Stimulated activated naive B cell treated with anti-CD40 and anti-IgM and Interleukin-4, amounts not matched to agents 10 μg/mL and 1 μg/mL and 100 μg/mL, for 72 hours (primary cell): ENCODE measurements around the gene CYP2W1.
"Not testable (repeated sequence)": the region's sequence is repeated elsewhere in the genome, so short reads cannot be mapped to it uniquely, and the experiment has no call there.

ENCODE experiments used
- ATAC-seq, 2 donors: fragments of 150-1000 bp; cut with Tn5 transposase; replicated peaks; 2 replicates each; pipeline ENCODE4 v1.10.0; 2021; ENCODE audit warnings: moderate library complexity in 1 of 2
- DNase-seq: peaks from one replicate; pipeline ENCODE4 v3.0.0; 2021
- H3K27ac Mint-ChIP-seq: one replicate; pipeline ENCODE4 v1.8.0; 2022; ENCODE audit warnings: mild to moderate bottlenecking, mixed read lengths
- H3K27me3 Mint-ChIP-seq, 2 donors: one replicate each; pipeline ENCODE4 v1.8.0; 2022; ENCODE audit warnings: mixed read lengths in 2 of 2
- H3K36me3 Mint-ChIP-seq, 2 donors: one replicate each; pipeline ENCODE4 v1.8.0; 2022; ENCODE audit warnings: mixed read lengths in 2 of 2, mild to moderate bottlenecking in 1 of 2
- H3K4me1 Mint-ChIP-seq, 2 donors: one replicate each; pipeline ENCODE4 v1.8.0; 2022; ENCODE audit warnings: mixed read lengths in 2 of 2, mild to moderate bottlenecking in 1 of 2
- H3K4me3 Mint-ChIP-seq, 2 donors: one replicate each; pipeline ENCODE4 v1.8.0; 2022; ENCODE audit warnings: mild to moderate bottlenecking in 2 of 2, mixed read lengths in 2 of 2, moderate library complexity in 1 of 2
- H3K9me3 Mint-ChIP-seq, 2 donors: one replicate each; pipeline ENCODE4 v1.8.0; 2022; ENCODE audit warnings: mixed read lengths in 2 of 2, mild to moderate bottlenecking in 1 of 2

Gene CYP2W1

DNA sequence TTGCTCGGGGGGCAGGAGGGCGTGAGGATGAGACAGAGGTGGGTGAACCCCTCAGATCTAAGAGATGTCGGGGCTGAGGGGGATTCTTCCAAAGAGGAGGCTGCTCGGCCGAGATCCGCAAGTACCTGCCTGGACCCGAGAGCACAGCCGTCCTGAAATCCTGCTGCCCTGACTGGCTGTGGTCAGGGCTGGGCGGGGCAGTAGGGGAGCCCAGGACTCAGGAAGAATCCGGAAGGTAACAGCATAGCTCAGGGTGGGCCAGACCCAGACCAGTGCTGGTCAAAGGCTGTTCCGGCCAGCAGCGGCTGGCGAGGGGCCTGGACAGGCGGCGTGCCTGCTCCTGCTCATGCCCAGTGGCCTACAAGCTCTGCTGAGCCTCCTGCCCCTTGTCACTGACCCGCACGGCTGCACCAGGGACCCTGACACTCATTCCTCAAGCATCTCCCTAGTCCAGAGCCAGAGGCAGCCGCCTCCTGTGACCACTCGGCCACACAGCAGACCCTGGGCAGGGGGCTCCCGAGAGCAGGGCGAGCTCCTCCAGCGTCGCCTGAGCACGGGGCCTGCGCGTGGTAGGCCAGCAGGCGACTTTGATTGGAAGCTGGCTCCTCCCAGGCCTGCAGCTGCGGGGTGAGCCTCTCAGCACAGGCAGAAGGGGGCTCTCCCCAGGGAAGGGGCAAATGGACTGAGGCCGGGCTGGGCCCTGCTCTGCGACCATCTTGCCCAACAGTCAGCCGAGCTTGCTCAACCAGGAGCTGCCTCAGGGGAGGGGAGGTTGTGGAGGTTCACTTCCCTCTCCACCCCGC lies 25.4 kb upstream of the CYP2W1 start:
- DNase-seq = no peak
- H3K9me3 Mint-ChIP-seq = peaks cover 0 to 1% of the 10 kb centered on the region in 2 donors
- peaks cover 16 to 19% of the 10 kb centered on the region in 2 donors for H3K27me3 Mint-ChIP-seq
- peaks cover 0 to 7% of the 10 kb centered on the region in 2 donors for H3K4me1 Mint-ChIP-seq
- H3K27ac Mint-ChIP-seq = no peak overlapping the region
- ATAC-seq = no peak
- H3K4me3 Mint-ChIP-seq = no peak overlapping the region
- H3K36me3 Mint-ChIP-seq = peaks cover under 1 to 1% of the 10 kb centered on the region in 2 donors

DNA sequence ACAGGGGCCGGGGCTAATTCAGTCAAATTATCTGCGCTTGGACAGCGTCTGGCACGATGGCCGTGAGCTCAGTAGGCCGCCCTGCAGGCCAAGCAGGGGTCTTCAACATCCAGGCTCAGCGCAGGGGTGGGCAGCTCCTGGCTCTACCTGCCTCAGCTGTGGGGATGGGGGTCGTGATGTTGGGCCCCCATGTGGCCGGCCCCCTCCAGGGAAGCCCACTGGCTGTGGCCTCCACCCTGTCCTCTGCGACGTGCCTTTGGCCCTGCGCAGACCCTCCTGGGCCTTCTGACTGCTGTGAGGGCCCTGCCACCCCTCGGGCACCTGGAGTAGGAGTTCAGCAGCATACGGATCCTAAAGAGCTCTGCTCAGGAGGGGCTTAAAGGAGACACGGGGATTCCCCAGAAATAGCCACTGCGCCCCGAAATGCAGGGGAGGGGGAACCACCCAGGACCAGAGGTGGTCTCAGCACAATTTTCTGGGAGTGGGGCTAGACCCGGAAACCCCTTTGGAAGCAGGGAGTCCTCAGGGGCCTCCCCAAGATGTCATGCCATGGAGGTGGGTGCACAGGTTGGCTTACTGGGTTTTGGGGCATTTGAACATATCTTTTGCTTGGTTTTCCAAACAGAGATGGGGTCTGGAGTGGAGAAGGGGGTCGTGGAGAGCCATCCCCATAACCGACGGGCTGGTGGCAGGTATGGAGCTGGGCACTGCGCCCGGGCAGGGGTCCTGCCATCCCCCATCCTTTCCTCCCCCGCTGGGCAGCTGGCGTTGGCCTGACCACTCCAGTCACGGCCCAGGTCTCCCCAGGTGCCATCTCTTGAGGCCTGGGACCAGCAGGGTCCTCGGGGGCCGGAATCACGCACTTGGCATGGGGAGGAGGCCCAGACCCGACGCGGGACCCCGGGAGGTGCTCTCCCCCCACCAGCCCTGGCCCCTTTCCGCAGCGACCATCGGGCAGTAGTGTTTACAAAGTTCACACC lies 24.5 kb upstream of the CYP2W1 start:
- peaks cover 0 to 1% of the 10 kb centered on the region in 2 donors for H3K36me3 Mint-ChIP-seq
- H3K27me3 Mint-ChIP-seq = peaks cover 16 to 24% of the 10 kb centered on the region in 2 donors
- no peak overlapping the region for H3K4me3 Mint-ChIP-seq
- peaks cover 0 to 1% of the 10 kb centered on the region in 2 donors for H3K9me3 Mint-ChIP-seq
- H3K27ac Mint-ChIP-seq = no peak overlapping the region
- DNase-seq = no peak
- H3K4me1 Mint-ChIP-seq = peaks cover 6 to 8% of the 10 kb centered on the region in 2 donors
- no peak for ATAC-seq

DNA sequence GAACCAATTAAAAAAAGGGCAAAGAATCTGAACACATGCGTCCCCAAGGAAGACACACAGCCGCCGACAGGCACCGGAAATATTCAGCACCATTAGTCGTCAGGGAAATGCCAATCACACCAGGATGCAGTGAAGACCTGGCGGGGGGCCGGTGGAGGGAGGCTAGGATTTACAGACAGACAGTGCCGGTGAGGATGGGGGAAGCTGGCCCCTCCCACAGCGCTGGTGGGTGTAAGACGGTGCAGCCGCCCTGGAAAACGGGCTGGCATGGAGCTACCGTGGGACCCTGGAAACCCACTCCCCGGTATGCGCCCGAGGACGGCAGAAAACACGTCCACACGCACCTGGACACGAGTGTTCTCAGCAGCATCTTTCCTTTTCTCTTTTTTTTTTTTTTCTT lies 23.7 kb upstream of the CYP2W1 start:
- Mint-ChIP-seq H3K9me3 (peaks cover 0 to 1% of the 10 kb centered on the region in 2 donors), H3K4me3 (no peak overlapping the region), H3K27me3 (peaks cover 16 to 28% of the 10 kb centered on the region in 2 donors), H3K4me1 (peaks cover 10 to 12% of the 10 kb centered on the region in 2 donors), H3K36me3 (peaks cover 0 to 3% of the 10 kb centered on the region in 2 donors), H3K27ac (no peak overlapping the region)
- no peak for ATAC-seq
- no peak for DNase-seq

DNA sequence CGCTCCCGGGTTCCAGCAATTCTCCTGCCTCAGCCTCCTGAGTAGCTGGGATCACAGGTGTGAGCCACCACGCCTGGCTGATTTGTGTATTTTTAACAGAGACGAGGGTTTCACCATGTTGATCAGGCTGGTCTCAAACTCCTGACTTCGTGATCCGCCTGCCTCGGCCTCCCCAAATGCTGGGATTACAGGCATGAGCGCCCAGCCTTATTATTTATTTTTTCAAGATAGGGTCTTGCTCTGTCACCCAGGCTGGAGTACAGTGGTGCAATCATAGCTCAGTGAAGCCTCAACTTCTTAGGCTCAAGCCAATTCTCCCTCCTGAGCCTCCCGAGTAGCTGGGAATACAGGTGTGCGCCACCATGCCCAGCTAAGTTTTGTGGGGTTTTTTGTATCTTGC lies 23.2 kb upstream of the CYP2W1 start:
- not testable (repeated sequence) for H3K36me3 Mint-ChIP-seq, H3K9me3 Mint-ChIP-seq, H3K4me3 Mint-ChIP-seq, H3K27ac Mint-ChIP-seq, ATAC-seq, DNase-seq
- peaks cover 11 to 17% of the 10 kb centered on the region in 2 donors for H3K4me1 Mint-ChIP-seq
- peaks cover 16 to 28% of the 10 kb centered on the region in 2 donors for H3K27me3 Mint-ChIP-seq

DNA sequence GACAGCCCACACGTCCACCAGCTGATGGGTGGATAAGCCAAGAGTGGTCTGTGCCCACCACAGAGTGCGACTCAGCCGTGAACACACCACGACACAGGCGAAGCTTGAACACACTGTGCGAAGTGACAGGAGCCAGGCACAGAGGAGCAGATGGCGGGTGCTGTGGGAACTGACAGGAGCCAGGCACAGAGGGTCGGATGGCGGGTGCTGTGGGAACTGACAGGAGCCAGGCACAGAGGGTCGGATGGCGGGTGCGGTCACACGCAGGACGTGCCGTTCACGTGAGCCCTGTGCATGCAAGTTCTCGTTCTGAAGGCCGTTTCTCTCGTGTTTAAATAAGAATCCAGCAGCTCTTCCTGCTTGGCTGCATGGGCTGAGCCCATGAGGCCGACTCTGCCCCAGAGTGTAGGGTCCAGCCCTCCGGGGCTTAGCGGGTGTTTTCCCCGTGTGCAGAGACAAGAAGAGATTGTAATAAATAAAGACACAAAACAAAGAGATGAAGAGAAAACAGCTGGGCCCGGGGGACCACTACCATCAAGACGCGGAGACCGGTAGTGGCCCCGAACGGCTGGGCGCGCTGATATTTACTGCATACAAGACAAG lies 22.6 kb upstream of the CYP2W1 start:
- ATAC-seq = no peak
- Mint-ChIP-seq H3K27ac (no peak overlapping the region), H3K9me3 (peaks cover 0 to 1% of the 10 kb centered on the region in 2 donors), H3K4me1 (peaks cover 12 to 23% of the 10 kb centered on the region in 2 donors), H3K27me3 (peaks cover 16 to 23% of the 10 kb centered on the region in 2 donors), H3K36me3 (peaks cover 3% of the 10 kb centered on the region in 2 donors), H3K4me3 (no peak overlapping the region)
- no peak for DNase-seq

DNA sequence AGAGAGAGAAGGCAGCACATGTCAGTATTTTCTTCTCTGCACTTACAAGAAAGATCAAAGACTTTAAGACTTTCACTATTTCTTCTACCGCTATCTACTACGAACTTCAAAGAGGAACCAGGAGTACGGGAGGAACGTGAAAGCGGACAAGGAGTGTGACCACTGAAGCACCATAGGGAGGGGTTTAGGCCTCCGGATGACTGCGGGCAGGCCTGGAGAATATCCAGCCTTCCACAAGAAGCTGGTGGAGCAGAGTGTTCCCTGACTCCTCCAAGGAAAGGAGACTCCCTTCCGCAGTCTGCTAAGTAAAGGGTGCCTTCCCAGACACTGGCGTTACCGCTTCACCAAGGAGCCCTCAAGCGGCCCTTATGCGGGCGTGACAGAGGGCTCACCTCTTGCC lies 22.0 kb upstream of the CYP2W1 start:
- not testable (repeated sequence) for H3K4me3 Mint-ChIP-seq, ATAC-seq, H3K36me3 Mint-ChIP-seq, H3K27ac Mint-ChIP-seq, DNase-seq, H3K9me3 Mint-ChIP-seq
- Mint-ChIP-seq H3K27me3 (peaks cover 14 to 21% of the 10 kb centered on the region in 2 donors), H3K4me1 (peaks cover 13 to 29% of the 10 kb centered on the region in 2 donors)

DNA sequence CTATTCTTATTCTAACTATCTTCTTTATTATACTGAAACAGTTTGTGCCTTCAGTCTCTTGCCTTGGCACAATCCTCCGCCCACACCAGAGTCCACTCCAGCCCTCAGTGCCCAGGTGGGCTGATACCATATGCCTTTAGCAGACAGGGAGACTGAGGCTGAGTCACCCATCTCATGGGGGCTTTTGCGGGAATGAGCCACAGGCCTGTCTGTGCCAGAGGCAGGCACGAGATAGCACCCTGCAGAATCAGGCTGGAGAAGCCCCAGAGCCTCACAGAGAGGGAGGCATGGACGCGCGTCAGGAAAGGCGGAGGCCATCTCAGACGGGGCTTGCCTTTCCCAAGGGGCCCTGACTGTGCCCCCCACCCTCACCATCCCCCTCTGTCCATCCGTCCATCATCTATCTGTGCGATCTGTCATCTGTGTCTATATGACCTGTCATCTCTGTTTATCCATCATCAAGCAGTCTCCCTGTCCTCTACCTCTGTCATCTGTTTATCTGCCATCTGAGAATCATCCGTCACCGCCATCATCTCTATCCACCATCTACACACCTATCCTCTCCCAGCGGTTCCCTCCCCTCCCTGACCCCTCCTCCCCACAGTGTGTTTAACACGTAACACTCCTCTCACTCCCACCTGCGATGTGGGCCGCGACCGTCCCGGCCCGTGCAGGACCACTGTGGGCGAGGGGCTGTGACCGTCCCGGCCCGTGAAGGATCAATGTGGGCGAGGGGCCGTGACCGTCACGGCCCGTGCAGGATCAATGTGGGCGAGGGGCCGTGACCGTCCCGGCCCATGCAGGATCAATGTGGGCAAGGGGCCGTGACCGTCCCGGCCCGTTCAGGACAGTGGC lies 21.2 kb upstream of the CYP2W1 start:
- DNase-seq = no peak
- Mint-ChIP-seq H3K4me3 (no peak overlapping the region), H3K27me3 (peaks cover 11 to 18% of the 10 kb centered on the region in 2 donors), H3K9me3 (peaks cover 0 to 1% of the 10 kb centered on the region in 2 donors), H3K4me1 (peaks cover 19 to 37% of the 10 kb centered on the region in 2 donors), H3K27ac (peak overlapping the region; percentile 52), H3K36me3 (peaks cover 8 to 11% of the 10 kb centered on the region in 2 donors)
- ATAC-seq = no peak

DNA sequence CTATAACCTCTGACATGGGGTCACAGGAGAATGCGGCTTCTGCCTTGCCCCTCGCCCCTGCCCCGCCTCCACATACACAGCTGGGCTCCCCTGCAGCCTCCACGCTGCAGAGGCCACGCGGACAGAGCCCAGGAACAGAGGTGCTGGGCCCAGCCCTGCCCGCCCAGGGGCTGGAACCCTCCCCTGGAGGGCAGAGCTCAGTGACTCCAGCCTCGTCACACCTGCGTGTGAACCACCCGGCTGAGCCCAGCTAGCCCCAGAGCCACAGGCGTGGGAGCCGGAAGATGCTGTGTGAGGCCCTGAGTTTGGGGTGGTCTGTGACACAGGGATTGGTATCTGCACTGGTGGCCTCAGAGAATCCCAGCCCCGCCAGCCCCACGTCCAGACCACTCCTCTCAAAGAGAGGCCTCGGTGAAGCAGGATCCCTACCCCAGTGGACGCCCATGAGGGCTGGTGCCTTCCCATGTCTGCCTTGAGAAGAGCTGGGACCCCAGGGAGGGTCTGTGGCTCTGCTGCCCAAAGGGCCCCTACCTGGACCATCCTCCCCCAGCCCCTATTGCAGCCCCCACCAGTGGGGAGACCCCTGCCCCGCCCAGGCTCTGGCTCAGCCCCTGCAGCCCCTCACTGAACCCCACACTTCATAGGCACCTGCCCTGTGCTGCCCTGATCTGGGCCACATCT lies 20.4 kb upstream of the CYP2W1 start:
- ATAC-seq (no peak), DNase-seq (no peak)
- H3K27ac Mint-ChIP-seq = no peak overlapping the region
- no peak overlapping the region for H3K4me3 Mint-ChIP-seq
- H3K27me3 Mint-ChIP-seq = peaks cover 8 to 18% of the 10 kb centered on the region in 2 donors
- peaks cover 22 to 41% of the 10 kb centered on the region in 2 donors for H3K4me1 Mint-ChIP-seq
- peaks cover 0 to 1% of the 10 kb centered on the region in 2 donors for H3K9me3 Mint-ChIP-seq
- H3K36me3 Mint-ChIP-seq = peaks cover 14 to 18% of the 10 kb centered on the region in 2 donors

DNA sequence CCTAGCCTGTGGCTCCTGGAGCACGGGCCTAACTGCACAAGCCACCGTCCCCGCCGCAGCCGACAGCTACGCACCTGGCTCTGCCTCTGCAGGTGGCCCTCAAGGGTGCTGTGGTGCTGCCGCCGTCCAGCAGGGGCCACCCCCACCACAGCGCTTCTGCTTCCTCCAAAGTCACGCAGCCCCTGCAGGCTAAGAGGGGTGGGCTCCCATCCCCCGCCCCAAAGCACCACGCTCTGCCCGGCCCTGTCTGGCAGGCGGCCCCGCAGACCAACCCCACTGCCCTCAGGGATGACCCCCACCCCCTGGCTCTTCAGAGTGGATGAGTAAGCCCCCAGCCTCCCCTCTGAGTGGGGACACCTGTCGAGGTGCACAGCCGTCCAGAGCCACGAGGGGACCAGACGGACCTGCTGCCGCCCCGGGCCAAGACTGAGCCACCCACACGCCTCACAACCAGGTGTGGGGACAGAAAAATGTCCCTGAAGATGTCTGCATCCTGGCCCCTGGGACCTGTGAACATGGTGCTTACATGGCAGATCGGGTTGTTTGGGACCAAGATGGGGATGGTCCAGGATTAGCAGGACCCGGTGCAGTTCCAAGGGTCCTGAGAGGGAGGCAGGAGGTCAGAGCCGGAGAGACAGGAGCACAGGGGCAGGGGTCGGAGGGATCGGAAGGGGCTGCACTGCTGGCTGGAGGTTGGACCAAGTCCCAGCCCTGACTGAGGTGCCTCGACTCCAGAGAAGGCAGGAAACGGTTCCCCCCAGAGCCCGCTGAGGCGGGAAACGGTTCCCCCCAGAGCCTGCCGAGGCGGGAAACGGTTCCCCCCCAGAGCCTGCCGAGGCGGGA lies 19.5 kb upstream of the CYP2W1 start:
- DNase-seq (no peak), ATAC-seq (peak; percentile 7 to 61)
- H3K36me3 Mint-ChIP-seq = peaks cover 21 to 26% of the 10 kb centered on the region in 2 donors
- H3K27me3 Mint-ChIP-seq = peaks cover 8 to 18% of the 10 kb centered on the region in 2 donors
- H3K4me3 Mint-ChIP-seq = no peak overlapping the region
- peaks cover 0 to 1% of the 10 kb centered on the region in 2 donors for H3K9me3 Mint-ChIP-seq
- H3K4me1 Mint-ChIP-seq = peaks cover 24 to 48% of the 10 kb centered on the region in 2 donors
- H3K27ac Mint-ChIP-seq = peak overlapping the region; percentile 26

DNA sequence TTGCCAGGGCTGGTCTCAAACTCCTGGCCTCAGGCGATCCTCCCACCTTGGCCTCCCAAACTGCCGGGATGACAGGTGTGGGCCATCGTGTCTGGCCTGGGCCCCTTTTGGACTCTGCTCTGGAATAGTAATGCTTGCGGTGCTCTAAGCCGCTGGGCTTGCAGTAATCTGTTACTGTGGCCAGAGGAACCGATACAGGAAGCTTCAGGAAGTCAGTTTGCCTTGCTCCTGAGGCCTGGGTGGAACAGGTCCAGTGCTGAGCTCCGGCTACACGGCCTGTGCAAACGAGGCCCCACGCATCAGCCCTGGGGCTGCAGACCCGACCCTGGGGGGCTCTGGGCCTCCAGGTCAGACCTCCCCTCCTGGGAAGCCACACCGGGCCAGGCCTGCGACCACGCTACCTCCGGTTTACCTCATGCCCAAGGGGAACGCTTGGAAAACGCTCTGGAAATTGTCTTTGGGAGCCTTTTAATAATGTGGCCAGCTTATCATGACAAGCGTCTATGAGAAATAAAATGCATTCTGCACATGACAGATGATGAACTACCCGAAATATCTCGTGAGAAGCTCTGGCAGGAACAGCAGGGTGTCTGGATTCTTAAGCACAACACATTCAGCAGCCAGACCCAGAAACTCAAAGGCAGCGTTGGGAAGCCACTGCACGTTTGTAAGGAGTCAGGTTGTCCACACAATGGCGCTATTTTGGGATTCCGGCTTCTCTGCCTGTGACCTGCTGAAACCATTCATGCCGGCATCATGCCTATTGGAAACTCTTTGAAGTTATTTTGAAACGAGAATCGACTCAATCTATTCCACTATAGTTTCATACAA lies 18.4 kb upstream of the CYP2W1 start:
- Mint-ChIP-seq H3K4me1 (peaks cover 24 to 57% of the 10 kb centered on the region in 2 donors), H3K27me3 (peaks cover 8 to 18% of the 10 kb centered on the region in 2 donors), H3K9me3 (peaks cover 0 to 1% of the 10 kb centered on the region in 2 donors), H3K27ac (peak overlapping the region; percentile 33), H3K36me3 (peaks cover 21 to 28% of the 10 kb centered on the region in 2 donors), H3K4me3 (no peak overlapping the region)
- DNase-seq (no peak), ATAC-seq (peak; percentile 51 to 60)

DNA sequence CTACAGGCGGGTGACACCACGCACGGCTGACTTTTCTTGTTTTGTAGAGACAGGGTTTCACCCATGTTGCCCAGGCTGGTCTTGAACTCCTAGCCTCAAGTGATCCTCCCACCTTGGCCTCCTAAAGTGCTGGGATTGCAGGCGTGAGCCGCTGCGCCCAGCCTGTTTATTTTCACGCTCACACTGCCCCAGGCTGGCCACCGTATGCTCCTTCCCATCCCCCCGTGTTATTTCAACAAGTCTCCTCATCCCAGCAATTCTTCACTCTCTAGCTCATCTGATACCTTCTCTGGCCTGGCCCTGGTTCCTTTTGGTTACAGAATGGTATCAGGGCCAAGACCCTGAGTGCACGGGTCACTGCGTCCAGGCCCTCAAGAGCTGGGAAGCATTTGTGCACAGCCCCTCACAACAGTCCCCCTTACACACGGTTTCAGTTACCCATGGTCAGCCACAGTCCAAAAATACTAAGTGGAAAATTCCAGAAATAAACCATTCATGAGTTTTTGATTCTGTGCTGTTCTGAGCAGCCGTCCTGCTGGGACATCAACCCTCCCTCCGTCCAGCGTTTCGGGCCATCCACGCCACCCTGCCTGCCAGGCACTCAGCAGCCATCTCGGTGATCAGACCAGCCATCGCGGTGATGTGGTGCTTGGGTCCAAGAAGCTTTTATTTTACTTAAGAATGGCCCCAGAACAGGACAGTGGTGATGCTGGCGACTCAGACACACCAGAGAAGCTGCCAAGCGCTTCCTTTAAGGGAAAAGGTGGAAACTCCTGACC lies 16.5 kb upstream of the CYP2W1 start:
- peaks cover 28 to 41% of the 10 kb centered on the region in 2 donors for H3K36me3 Mint-ChIP-seq
- H3K4me3 Mint-ChIP-seq = peak overlapping the region in 1 of 2 donors; percentile 33
- H3K27me3 Mint-ChIP-seq = peaks cover 7 to 18% of the 10 kb centered on the region in 2 donors
- H3K9me3 Mint-ChIP-seq = peaks cover 0 to 1% of the 10 kb centered on the region in 2 donors
- ATAC-seq (no peak), DNase-seq (no peak)
- peak overlapping the region; percentile 26 for H3K27ac Mint-ChIP-seq
- peaks cover 31 to 66% of the 10 kb centered on the region in 2 donors for H3K4me1 Mint-ChIP-seq
